ENCODE data around the gene SULT1C3. TPM values are rescaled to one million over a fixed set of nuclear protein-coding genes. Genes with fewer than 3 reads are reported as not detected.

SULT1C3 gene
- polyA plus RNA-seq, 2 of the 4 experiments (the other 2 are of a cell fraction) = not detected

- 49% methylated on average over 2 of the region's 2 CpGs for WGBS (ENCODE audit: missing lambda C conversion rate)
- DNase-seq (ENCODE audit: low read depth in 1 of 2, low spot score in 1 of 2) = no peak
- no peak overlapping the region for H3K27ac ChIP-seq
- CTCF ChIA-PET = interaction anchor here (0.9 kb wide), 1 partner anchor 14 kb away, joined by 3 read pairs; no protein-coding TSS in a partner anchor
- FAIRE-seq = no peak
- POLR2A ChIA-PET = no interaction called here
- TF ChIP-seq REST (IDR thresholded peaks at IDR 0.05) = no peak
- no peak for TF ChIP-seq GATA3 (IDR thresholded peaks at IDR 0.05; ENCODE audit: borderline replicate concordance)
- TF ChIP-seq POLR2A (IDR thresholded peaks at IDR 0.05; ENCODE audit: low read length) = no peak
- no peak for TF ChIP-seq ZC3H11A (IDR thresholded peaks at IDR 0.05)
- TF ChIP-seq FOSB (CRISPR knock-in tag; IDR thresholded peaks at IDR 0.05) = no peak
- TF ChIP-seq HOXB5 (CRISPR knock-in tag; IDR thresholded peaks at IDR 0.05) = no peak
- no peak for TF ChIP-seq ZNF302 (CRISPR knock-in tag; IDR thresholded peaks at IDR 0.05)
- no peak for TF ChIP-seq KDM1A (IDR thresholded peaks at IDR 0.05; ENCODE audit: low read depth)
- TF ChIP-seq, protein P1, sequence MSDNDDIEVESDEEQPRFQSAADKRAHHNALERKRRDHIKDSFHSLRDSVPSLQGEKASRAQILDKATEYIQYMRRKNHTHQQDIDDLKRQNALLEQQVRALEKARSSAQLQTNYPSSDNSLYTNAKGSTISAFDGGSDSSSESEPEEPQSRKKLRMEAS (IDR thresholded peaks at IDR 0.05) = no peak
- no peak for TF ChIP-seq MAZ (IDR thresholded peaks at IDR 0.05; ENCODE audit: borderline replicate concordance, low read depth, low read length)
- no peak for TF ChIP-seq HEYL (CRISPR knock-in tag; IDR thresholded peaks at IDR 0.05)
- no peaks in the 10 kb centered on the region for H3K9me3 ChIP-seq
- no peaks in the 10 kb centered on the region for H3K4me1 ChIP-seq
- no peak for ATAC-seq
- no peak overlapping the region for H3K4me3 ChIP-seq
- H3K4me2 ChIP-seq = no peak overlapping the region
These were observed 65.2 kb downstream of the SULT1C3 start for GRCh38 chr2:108304975-108305374.

DNA sequence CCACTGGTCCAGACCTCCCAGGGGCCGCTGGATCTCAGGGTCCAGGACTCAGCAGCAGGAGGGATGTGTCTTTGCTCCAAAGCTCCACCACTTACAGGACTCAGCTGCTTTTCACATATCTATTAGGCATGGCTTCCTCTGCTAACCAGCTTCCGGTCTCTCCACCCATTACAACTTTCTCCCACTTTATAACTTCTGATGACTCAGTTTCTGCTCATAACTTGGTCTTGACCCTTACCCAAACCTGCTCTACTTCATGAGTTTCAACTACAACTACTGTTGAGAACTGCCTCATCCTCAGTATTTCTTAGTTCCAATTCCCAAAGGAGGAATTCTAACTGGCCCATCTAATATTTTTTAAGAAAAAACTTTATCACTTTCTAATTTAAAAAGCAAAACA is 66.1 kb downstream of the SULT1C3 start:
- FAIRE-seq = no peak
- Histone ChIP-seq H3K9me3 (no peaks in the 10 kb centered on the region), H3K4me3 (no peak overlapping the region), H3K4me2 (no peak overlapping the region), H3K4me1 (no peaks in the 10 kb centered on the region), H3K27ac (no peak overlapping the region)
- 78% methylated on average over 2 of the region's 2 CpGs for WGBS (ENCODE audit: missing lambda C conversion rate)
- DNase-seq (ENCODE audit: low read depth in 1 of 2, low spot score in 1 of 2) = no peak
- ATAC-seq = no peak
- TF ChIP-seq HOXB5 (CRISPR knock-in tag; IDR thresholded peaks at IDR 0.05) (no peak), FOXS1 (CRISPR knock-in tag; IDR thresholded peaks at IDR 0.05) (no peak), POLR2A (IDR thresholded peaks at IDR 0.05; ENCODE audit: low read length) (no peak), CBX8 (IDR thresholded peaks at IDR 0.05) (no peak), CTCF (IDR thresholded peaks at IDR 0.05) (no peak), ZC3H11A (IDR thresholded peaks at IDR 0.05) (no peak), NR3C1 (IDR thresholded peaks at IDR 0.05) (no peak), MAZ (IDR thresholded peaks at IDR 0.05; ENCODE audit: borderline replicate concordance, low read depth, low read length) (no peak), HOXB13 (CRISPR knock-in tag; IDR thresholded peaks at IDR 0.05; ENCODE audit: low read depth) (no peak), SREBF2 (IDR thresholded peaks at IDR 0.05) (no peak), TFCP2L1 (CRISPR knock-in tag; IDR thresholded peaks at IDR 0.05) (no peak), EHF (CRISPR knock-in tag; IDR thresholded peaks at IDR 0.05) (no peak)
- TF ChIP-seq, protein P2, sequence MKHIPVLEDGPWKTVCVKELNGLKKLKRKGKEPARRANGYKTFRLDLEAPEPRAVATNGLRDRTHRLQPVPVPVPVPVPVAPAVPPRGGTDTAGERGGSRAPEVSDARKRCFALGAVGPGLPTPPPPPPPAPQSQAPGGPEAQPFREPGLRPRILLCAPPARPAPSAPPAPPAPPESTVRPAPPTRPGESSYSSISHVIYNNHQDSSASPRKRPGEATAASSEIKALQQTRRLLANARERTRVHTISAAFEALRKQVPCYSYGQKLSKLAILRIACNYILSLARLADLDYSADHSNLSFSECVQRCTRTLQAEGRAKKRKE (CRISPR knock-in tag; IDR thresholded peaks at IDR 0.05; ENCODE audit: low read depth) = no peak
- TF ChIP-seq, protein P3, sequence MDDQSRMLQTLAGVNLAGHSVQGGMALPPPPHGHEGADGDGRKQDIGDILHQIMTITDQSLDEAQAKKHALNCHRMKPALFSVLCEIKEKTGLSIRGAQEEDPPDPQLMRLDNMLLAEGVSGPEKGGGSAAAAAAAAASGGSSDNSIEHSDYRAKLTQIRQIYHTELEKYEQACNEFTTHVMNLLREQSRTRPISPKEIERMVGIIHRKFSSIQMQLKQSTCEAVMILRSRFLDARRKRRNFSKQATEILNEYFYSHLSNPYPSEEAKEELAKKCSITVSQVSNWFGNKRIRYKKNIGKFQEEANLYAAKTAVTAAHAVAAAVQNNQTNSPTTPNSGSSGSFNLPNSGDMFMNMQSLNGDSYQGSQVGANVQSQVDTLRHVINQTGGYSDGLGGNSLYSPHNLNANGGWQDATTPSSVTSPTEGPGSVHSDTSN (IDR thresholded peaks at IDR 0.05) = no peak
- CTCF ChIA-PET = interaction anchor here (0.6 to 0.9 kb wide), 2 partner anchors 13 to 105 kb away, joined by 3 read pairs; no protein-coding TSS in a partner anchor
- POLR2A ChIA-PET = no interaction called here

Data from A549 (cell line).